ENCODE measurements around the gene LRRC25. TPM values are rescaled to one million over a fixed set of nuclear protein-coding genes. Genes with fewer than 3 reads are reported as not detected.

LRRC25 gene
- total RNA-seq, 4 donors from 2014 or later = 0.34 to 4.2 (median 2.3) TPM

DNA sequence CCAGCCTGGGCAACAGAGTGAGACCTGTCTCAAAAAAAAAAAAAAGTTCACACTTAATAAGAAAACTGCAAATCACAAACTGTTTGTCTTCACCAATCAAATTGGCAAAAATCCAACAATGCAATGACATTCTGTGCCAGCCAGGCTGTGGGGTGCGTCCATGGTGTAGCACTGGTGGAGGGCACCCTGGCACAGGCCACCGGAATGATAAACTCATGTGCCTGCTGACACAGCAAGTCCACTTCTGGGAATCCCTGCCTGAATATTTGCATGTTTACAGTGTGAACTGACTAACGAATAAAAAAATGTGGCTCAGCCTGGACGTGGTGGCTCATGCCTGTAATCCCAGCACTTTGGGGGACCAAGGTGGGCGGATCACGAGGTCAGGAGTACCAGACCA lies 1.6 kb upstream of the LRRC25 start:
- H3K27me3 ChIP-seq = no peaks in the 10 kb centered on the region
- DNase-seq (no peak), ATAC-seq (no peak)
- in situ Hi-C loops (cut with MboI; ENCODE audit: low sequenced_read_pairs in 4 of 4) (no loop called here), intact Hi-C loops (cut with DNase I; ENCODE audit: low total_unique reads) (no loop called here)
- no peaks in the 10 kb centered on the region for H3K36me3 ChIP-seq
- no peak for TF ChIP-seq CTCF (IDR thresholded peaks at IDR 0.05 in 4 of 5, conservative IDR thresholded peaks at IDR 0.05 in 1 of 5)
- no peak for TF ChIP-seq POLR2A (IDR thresholded peaks at IDR 0.05)
- H3K4me3 ChIP-seq = no peak overlapping the region
- H3K27ac ChIP-seq = no peak overlapping the region
- H3K4me1 ChIP-seq = peaks cover 0 to 4% of the 10 kb centered on the region in 2 donors
- no peaks in the 10 kb centered on the region for H3K9me3 ChIP-seq

DNA sequence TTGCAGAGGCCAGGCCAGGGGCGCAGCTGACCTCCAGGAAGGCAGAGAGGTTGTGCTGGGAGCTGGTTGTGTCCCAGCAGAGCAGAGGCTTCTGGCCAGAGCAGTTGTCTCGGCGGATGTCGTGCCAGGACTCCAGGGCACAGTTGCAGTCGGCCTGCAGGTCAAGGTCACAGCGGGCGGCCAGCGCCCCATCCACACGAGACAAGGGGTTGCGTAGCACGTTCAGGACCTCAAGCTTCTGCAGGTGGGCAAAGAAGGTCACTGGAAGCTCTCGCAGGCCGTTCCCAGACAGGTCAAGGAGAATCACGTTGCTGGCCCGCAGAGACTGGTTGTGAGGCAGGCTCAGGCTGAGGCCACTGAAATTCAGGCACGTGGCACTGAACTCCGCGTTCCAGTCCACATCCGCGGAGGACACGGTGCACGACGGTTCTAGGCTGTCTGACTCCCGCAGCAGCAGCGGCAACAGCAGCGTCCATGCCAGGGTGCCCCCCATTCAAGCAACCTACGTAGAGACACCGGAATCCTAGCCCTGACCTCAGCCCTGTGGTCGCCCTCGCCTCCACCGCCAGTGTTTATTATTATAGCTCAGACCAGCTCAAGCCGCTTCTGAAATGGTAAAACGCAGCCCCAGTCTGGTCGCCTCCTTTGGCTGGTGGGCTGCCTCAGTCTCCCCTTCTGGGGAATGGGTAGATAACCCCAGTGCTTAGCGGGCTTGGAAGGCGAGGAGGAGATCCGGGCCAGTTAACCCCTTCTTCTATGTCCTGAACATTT lies 766 bp downstream of the LRRC25 start:
- in situ Hi-C loops (cut with MboI; ENCODE audit: low sequenced_read_pairs in 4 of 4) (no loop called here), intact Hi-C loops (cut with DNase I; ENCODE audit: low total_unique reads) (no loop called here)
- peak; percentile 34 to 66 for ATAC-seq
- no peaks in the 10 kb centered on the region for H3K9me3 ChIP-seq
- no peaks in the 10 kb centered on the region for H3K36me3 ChIP-seq
- no peak for TF ChIP-seq POLR2A (IDR thresholded peaks at IDR 0.05)
- TF ChIP-seq CTCF (IDR thresholded peaks at IDR 0.05 in 4 of 5, conservative IDR thresholded peaks at IDR 0.05 in 1 of 5) = no peak
- DNase-seq = peak in 1 of 2 donors; percentile 47
- peak overlapping the region in 1 of 4 donors; percentile 18 for H3K27ac ChIP-seq
- H3K27me3 ChIP-seq = no peaks in the 10 kb centered on the region
- H3K4me3 ChIP-seq = peak overlapping the region in 1 of 4 donors; percentile 33
- peaks cover 0 to 4% of the 10 kb centered on the region in 2 donors for H3K4me1 ChIP-seq

GRCh38 chr19:18393836-18394235 lies 3.6 kb downstream of the LRRC25 start:
- TF ChIP-seq CTCF (IDR thresholded peaks at IDR 0.05 in 4 of 5, conservative IDR thresholded peaks at IDR 0.05 in 1 of 5) (no peak), POLR2A (IDR thresholded peaks at IDR 0.05) (no peak)
- Histone ChIP-seq H3K4me1 (peaks cover 0 to 4% of the 10 kb centered on the region in 2 donors), H3K4me3 (peak overlapping the region in 1 of 4 donors; percentile 13), H3K9me3 (no peaks in the 10 kb centered on the region), H3K27me3 (no peaks in the 10 kb centered on the region), H3K27ac (no peak overlapping the region), H3K36me3 (no peaks in the 10 kb centered on the region)
- in situ Hi-C loops (cut with MboI; ENCODE audit: low sequenced_read_pairs in 4 of 4) = no loop called here
- peak in 1 of 2 donors; percentile 38 for DNase-seq
- intact Hi-C loops (cut with DNase I; ENCODE audit: low total_unique reads) = loop anchor here (5.0 kb wide), 1 partner anchor 42 kb away; no protein-coding TSS in a partner anchor
- ATAC-seq = no peak

DNA sequence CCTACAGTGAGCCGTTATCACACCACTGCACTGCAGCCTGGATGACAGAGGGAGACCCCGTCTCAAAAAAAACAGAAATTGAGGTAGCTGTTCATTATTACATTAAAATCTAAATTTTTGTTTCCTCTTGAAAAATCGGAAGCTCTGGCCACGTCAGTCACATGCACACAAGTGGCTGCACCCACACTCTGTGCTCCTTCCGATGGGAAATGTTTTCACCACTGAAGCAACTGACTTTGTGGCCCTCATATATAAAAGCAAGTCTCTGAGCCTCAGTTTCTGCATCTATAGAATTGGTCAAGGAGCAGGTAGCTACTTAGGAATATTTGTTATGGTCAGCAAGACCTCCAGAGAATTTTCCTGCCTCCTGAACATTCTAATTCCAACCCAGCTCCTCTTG lies 4.5 kb downstream of the LRRC25 start:
- Histone ChIP-seq H3K27me3 (no peaks in the 10 kb centered on the region), H3K36me3 (no peaks in the 10 kb centered on the region), H3K4me3 (peak overlapping the region in 1 of 4 donors; percentile 13), H3K27ac (no peak overlapping the region), H3K4me1 (peaks cover 0 to 8% of the 10 kb centered on the region in 2 donors), H3K9me3 (no peaks in the 10 kb centered on the region)
- DNase-seq = no peak
- intact Hi-C loops (cut with DNase I; ENCODE audit: low total_unique reads) (loop anchor here (5.0 kb wide), 1 partner anchor 41 kb away; no protein-coding TSS in a partner anchor), in situ Hi-C loops (cut with MboI; ENCODE audit: low sequenced_read_pairs in 4 of 4) (no loop called here)
- TF ChIP-seq POLR2A (IDR thresholded peaks at IDR 0.05) (no peak), CTCF (IDR thresholded peaks at IDR 0.05 in 4 of 5, conservative IDR thresholded peaks at IDR 0.05 in 1 of 5) (no peak)
- no peak for ATAC-seq
